HepG2 (cell line): ENCODE data around the gene NFS1. TPM values are rescaled to one million over a fixed set of nuclear protein-coding genes. Genes with fewer than 3 reads are reported as not detected.

Source experiments
- BCL6 ChIP-seq: IDR thresholded peaks from 2 replicates; pipeline ENCODE4 v1.6.1; 2016; ENCODE audit warnings: missing genetic modification reagents, missing compliant biosample characterization
- CHD2 ChIP-seq: IDR thresholded peaks from 2 replicates; pipeline ENCODE4 v1.6.1; 2011; ENCODE audit warnings: low read depth, low read length, improper control_type of control experiment
- EP300 ChIP-seq, 3 experiments: sonication (generic) in 1 of 3; formaldehyde crosslinking in 1 of 3; IDR thresholded peaks; 2 replicates each; pipeline versions ENCODE4 v1.5.1 to v1.6.1; 2011 to 2020; ENCODE audit warnings: low read depth in 2 of 3, low read length in 2 of 3, borderline replicate concordance in 1 of 3, improper control_type of control experiment in 1 of 3, mild to moderate bottlenecking in 1 of 3, missing genetic modification reagents in 1 of 3, moderate library complexity in 1 of 3
- LCORL ChIP-seq, 2 experiments: fragments of 450-650 bp in 1 of 2; sonication (generic) in 1 of 2; formaldehyde crosslinking in 1 of 2; IDR thresholded peaks; 2 replicates each; pipeline versions ENCODE4 v1.5.0 to v1.6.1; 2017 to 2020; ENCODE audit warnings: antibody characterized with exemption in 1 of 2, missing genetic modification reagents in 1 of 2
- NRL ChIP-seq: sonication (generic); formaldehyde crosslinking; IDR thresholded peaks from 2 replicates; pipeline ENCODE4 v1.5.0; 2020; ENCODE audit warnings: missing genetic modification reagents, mild to moderate bottlenecking, moderate library complexity, borderline replicate concordance
- RFX3 ChIP-seq: IDR thresholded peaks from 2 replicates; pipeline ENCODE4 v1.6.1; 2016; ENCODE audit warnings: missing biosample characterization, missing genetic modification reagents
- RNF2 ChIP-seq: fragments of 450-650 bp; conservative IDR thresholded peaks from 2 replicates; pipeline ENCODE4 v1.6.1; 2016; ENCODE audit warnings: low read depth
- SIX1 ChIP-seq: sonication (generic); formaldehyde crosslinking; IDR thresholded peaks from 2 replicates; pipeline ENCODE4 v1.4.0; 2020; ENCODE audit warnings: missing genetic modification reagents, borderline replicate concordance
- SIX4 ChIP-seq: sonication (generic); formaldehyde crosslinking; IDR thresholded peaks from 2 replicates; pipeline ENCODE4 v1.4.0; 2020; ENCODE audit warnings: missing genetic modification reagents
- SNAI1 ChIP-seq: sonication (generic); formaldehyde crosslinking; IDR thresholded peaks from 2 replicates; pipeline ENCODE4 v1.5.0; 2020; ENCODE audit warnings: mild to moderate bottlenecking, missing genetic modification reagents, borderline replicate concordance
- ZFAT ChIP-seq: sonication (generic); formaldehyde crosslinking; conservative IDR thresholded peaks from 2 replicates; pipeline ENCODE4 v1.8.1; 2023; ENCODE audit warnings: missing genetic modification reagents, inconsistent platforms
- ZFP82 ChIP-seq: sonication (generic); formaldehyde crosslinking; IDR thresholded peaks from 2 replicates; pipeline ENCODE4 v1.5.1; 2020; ENCODE audit warnings: mild to moderate bottlenecking, missing genetic modification reagents, borderline replicate concordance
- ZIK1 ChIP-seq: sonication (generic); formaldehyde crosslinking; IDR thresholded peaks from 2 replicates; pipeline ENCODE4 v1.5.0; 2020; ENCODE audit warnings: mild to moderate bottlenecking, low read depth, missing genetic modification reagents, borderline replicate concordance
- ZNF205 ChIP-seq: IDR thresholded peaks from 2 replicates; pipeline ENCODE4 v1.6.1; 2018; ENCODE audit warnings: missing biosample characterization, missing genetic modification reagents
- ZNF235 ChIP-seq: sonication (generic); formaldehyde crosslinking; IDR thresholded peaks from 2 replicates; pipeline ENCODE4 v1.8.1; 2023; ENCODE audit warnings: mild to moderate bottlenecking, missing genetic modification reagents, borderline replicate concordance
- ZNF263 ChIP-seq: sonication (generic); formaldehyde crosslinking; IDR thresholded peaks from 2 replicates; pipeline ENCODE4 v1.4.0; 2020; ENCODE audit warnings: missing genetic modification reagents
- ZNF33B ChIP-seq: sonication (generic); formaldehyde crosslinking; IDR thresholded peaks from 2 replicates; pipeline ENCODE4 v1.5.1; 2020; ENCODE audit warnings: mild to moderate bottlenecking, missing genetic modification reagents
- ZNF547 ChIP-seq: sonication (generic); formaldehyde crosslinking; IDR thresholded peaks from 2 replicates; pipeline ENCODE4 v1.5.1; 2020; ENCODE audit warnings: mild to moderate bottlenecking, missing genetic modification reagents
- ZNF616 ChIP-seq: sonication (generic); formaldehyde crosslinking; IDR thresholded peaks from 2 replicates; pipeline ENCODE4 v1.5.0; 2020; ENCODE audit warnings: low read depth, mild to moderate bottlenecking, missing genetic modification reagents
- ZNF672 ChIP-seq: sonication (generic); formaldehyde crosslinking; IDR thresholded peaks from 2 replicates; pipeline ENCODE4 v1.8.1; 2022; ENCODE audit warnings: missing genetic modification reagents
- ZNF674 ChIP-seq: sonication (generic); formaldehyde crosslinking; IDR thresholded peaks from 2 replicates; pipeline ENCODE4 v1.5.0; 2020; ENCODE audit warnings: low read depth, mild to moderate bottlenecking, missing genetic modification reagents
- ZNF737 ChIP-seq: sonication (generic); formaldehyde crosslinking; IDR thresholded peaks from 2 replicates; pipeline ENCODE4 v1.5.0; 2020; ENCODE audit warnings: missing genetic modification reagents, mild to moderate bottlenecking, borderline replicate concordance
- ZSCAN30 ChIP-seq: sonication (generic); formaldehyde crosslinking; IDR thresholded peaks from 2 replicates; pipeline ENCODE4 v1.5.0; 2020; ENCODE audit warnings: mild to moderate bottlenecking, missing genetic modification reagents
- ZSCAN31 ChIP-seq: sonication (generic); formaldehyde crosslinking; IDR thresholded peaks from 2 replicates; pipeline ENCODE4 v1.5.0; 2020; ENCODE audit warnings: low read depth, mild to moderate bottlenecking, missing genetic modification reagents
- polyA plus RNA-seq, 8 experiments: library from polyadenylated mRNA; depleted of rRNA in 3 of 8; stranded (reverse) in 7 of 8; unstranded in 1 of 8; fragments of >200 nt; fragmentation: Illumina TruSeq in 4 of 8; extraction: Trizol in 4 of 8; gene quantifications; 2 replicates each; pipeline versions ENCODE4 v1.2.1 to v1.2.3, GENCODE V29; 2011 to 2016; ENCODE audit warnings: low read depth in 4 of 8, missing spikeins in 1 of 8, mixed read lengths in 1 of 8; ENCODE audit not compliant: insufficient read depth in 1 of 8
- total RNA-seq, 5 experiments: library from RNA; depleted of rRNA; stranded (reverse); fragments of >200 nt; fragmentation: Illumina TruSeq; extraction: Trizol; gene quantifications; 2 replicates each; pipeline ENCODE4 v1.2.3, GENCODE V29; 2016; ENCODE audit warnings: low read depth in 1 of 5
- TF ChIP-seq, protein P1 (sequence below): sonication (generic); formaldehyde crosslinking; IDR thresholded peaks from 2 replicates; pipeline ENCODE4 v1.5.0; 2020; ENCODE audit warnings: mild to moderate bottlenecking, missing genetic modification reagents
- TF ChIP-seq, protein P2 (sequence below): sonication (generic); IDR thresholded peaks from 2 replicates; pipeline ENCODE4 v1.6.1; 2016; ENCODE audit warnings: low read depth, borderline replicate concordance
- TF ChIP-seq, protein P3 (sequence below): sonication (generic); formaldehyde crosslinking; IDR thresholded peaks from 2 replicates; pipeline ENCODE4 v1.5.0; 2020; ENCODE audit warnings: missing genetic modification reagents, mild to moderate bottlenecking, borderline replicate concordance
- TF ChIP-seq, protein P4 (sequence below): sonication (generic); formaldehyde crosslinking; IDR thresholded peaks from 2 replicates; pipeline ENCODE4 v1.4.0; 2020; ENCODE audit warnings: mild to moderate bottlenecking, missing genetic modification reagents

NFS1 gene
- total and polyA plus RNA-seq, 2 of the 13 experiments (the other 11 are each of a cell fraction or from before 2014, with no cell fraction given): 65.9 to 88.1 TPM

DNA sequence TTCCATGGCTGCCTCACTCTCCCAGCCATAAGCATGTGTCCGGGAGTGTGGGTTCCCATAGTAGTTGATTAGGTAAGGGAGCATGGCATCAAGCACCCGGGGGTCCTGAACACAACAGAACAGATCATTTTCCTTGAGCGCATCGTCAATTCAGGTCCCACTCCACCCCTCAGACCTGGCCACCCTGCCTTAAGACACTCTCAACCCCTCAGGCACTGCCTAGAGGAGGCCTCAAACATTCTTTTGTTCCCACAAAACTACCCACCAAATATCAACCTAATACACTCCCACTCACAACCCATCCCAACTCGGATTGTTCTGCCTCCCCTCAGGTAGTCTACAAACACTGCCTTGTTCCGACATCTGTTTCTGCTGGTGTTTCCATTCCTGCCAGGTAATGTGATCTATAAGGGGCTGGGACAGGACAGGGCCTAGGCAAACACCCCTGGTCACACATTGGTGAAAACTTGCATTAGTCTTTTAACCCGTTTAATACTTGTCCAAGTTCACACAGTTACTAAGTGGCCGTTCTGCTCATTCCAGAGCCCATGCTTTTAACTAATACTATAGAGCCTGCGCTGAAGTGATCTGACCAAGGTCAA lies 1.4 kb downstream of the NFS1 start (continued):
- TF ChIP-seq, protein P1, sequence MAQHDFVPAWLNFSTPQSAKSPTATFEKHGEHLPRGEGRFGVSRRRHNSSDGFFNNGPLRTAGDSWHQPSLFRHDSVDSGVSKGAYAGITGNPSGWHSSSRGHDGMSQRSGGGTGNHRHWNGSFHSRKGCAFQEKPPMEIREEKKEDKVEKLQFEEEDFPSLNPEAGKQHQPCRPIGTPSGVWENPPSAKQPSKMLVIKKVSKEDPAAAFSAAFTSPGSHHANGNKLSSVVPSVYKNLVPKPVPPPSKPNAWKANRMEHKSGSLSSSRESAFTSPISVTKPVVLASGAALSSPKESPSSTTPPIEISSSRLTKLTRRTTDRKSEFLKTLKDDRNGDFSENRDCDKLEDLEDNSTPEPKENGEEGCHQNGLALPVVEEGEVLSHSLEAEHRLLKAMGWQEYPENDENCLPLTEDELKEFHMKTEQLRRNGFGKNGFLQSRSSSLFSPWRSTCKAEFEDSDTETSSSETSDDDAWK (CRISPR knock-in tag): no peak
- TF ChIP-seq CHD2 (no peak), ZNF547 (CRISPR knock-in tag) (peak; percentile 21; the same call in 1 of the 2 replicates), SIX1 (CRISPR knock-in tag) (peak; percentile 71), ZSCAN31 (CRISPR knock-in tag) (0 out of 2 replicates have a peak, but pooled peaks have one; percentile 75), ZNF205 (CRISPR knock-in tag) (no peak), NRL (0 out of 2 replicates have a peak, but pooled peaks have one; percentile 29), RNF2 (no peak), ZSCAN30 (no peak), ZNF33B (CRISPR knock-in tag) (peak; percentile 67; the same call in 1 of the 2 replicates), SNAI1 (CRISPR knock-in tag) (peak; percentile 77; the same call in 1 of the 2 replicates), ZIK1 (CRISPR knock-in tag) (0 out of 2 replicates have a peak, but pooled peaks have one; percentile 39), LCORL (IDR thresholded peaks at IDR 0.05) (no peak), LCORL (CRISPR knock-in tag; IDR thresholded peaks at IDR 0.05) (peak; percentile 63; the same call in 1 of the 2 replicates), ZFP82 (CRISPR knock-in tag) (no peak), EP300 (IDR thresholded peaks at IDR 0.05; ENCODE audit: low read depth in 2 of 2, low read length in 2 of 2) (no peak), EP300 (CRISPR knock-in tag; IDR thresholded peaks at IDR 0.05; ENCODE audit: borderline replicate concordance) (peak; percentile 33; the same call in 1 of the 2 replicates), SIX4 (CRISPR knock-in tag) (peak; percentile 68; the same call in 1 of the 2 replicates), ZNF235 (CRISPR knock-in tag) (0 out of 2 replicates have a peak, but pooled peaks have one; percentile 40), ZNF263 (CRISPR knock-in tag) (no peak), ZFAT (no peak), ZNF737 (CRISPR knock-in tag) (0 out of 2 replicates have a peak, but pooled peaks have one; percentile 74), ZNF674 (no peak), ZNF672 (no peak), ZNF616 (CRISPR knock-in tag) (peak; percentile 87), BCL6 (no peak), RFX3 (CRISPR knock-in tag) (peak; percentile 33)
- TF ChIP-seq, protein P2, sequence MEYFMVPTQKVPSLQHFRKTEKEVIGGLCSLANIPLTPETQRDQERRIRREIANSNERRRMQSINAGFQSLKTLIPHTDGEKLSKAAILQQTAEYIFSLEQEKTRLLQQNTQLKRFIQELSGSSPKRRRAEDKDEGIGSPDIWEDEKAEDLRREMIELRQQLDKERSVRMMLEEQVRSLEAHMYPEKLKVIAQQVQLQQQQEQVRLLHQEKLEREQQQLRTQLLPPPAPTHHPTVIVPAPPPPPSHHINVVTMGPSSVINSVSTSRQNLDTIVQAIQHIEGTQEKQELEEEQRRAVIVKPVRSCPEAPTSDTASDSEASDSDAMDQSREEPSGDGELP: peak; percentile 6; the same call in 1 of the 2 replicates
- TF ChIP-seq, protein P3, sequence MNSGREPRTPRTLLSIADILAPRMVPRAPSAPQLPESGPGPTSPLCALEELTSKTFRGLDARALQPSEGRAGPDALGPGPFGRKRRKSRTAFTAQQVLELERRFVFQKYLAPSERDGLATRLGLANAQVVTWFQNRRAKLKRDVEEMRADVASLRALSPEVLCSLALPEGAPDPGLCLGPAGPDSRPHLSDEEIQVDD (CRISPR knock-in tag): peak; percentile 66; the same call in 1 of the 2 replicates
- TF ChIP-seq, protein P4, sequence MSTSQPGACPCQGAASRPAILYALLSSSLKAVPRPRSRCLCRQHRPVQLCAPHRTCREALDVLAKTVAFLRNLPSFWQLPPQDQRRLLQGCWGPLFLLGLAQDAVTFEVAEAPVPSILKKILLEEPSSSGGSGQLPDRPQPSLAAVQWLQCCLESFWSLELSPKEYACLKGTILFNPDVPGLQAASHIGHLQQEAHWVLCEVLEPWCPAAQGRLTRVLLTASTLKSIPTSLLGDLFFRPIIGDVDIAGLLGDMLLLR (CRISPR knock-in tag): peak; percentile 84; the same call in 1 of the 2 replicates
